Hematopoietic multipotent progenitor cell treated with erythropoietin and hydrocortisone succinate and interleukin-3 and kit ligand, for 4 days (in vitro differentiated cells): ENCODE data around the gene SMARCD3.

Experiments
- DNase-seq: peaks from one replicate; pipeline ENCODE4 v3.0.0-alpha.2; 2015

Gene SMARCD3

DNA sequence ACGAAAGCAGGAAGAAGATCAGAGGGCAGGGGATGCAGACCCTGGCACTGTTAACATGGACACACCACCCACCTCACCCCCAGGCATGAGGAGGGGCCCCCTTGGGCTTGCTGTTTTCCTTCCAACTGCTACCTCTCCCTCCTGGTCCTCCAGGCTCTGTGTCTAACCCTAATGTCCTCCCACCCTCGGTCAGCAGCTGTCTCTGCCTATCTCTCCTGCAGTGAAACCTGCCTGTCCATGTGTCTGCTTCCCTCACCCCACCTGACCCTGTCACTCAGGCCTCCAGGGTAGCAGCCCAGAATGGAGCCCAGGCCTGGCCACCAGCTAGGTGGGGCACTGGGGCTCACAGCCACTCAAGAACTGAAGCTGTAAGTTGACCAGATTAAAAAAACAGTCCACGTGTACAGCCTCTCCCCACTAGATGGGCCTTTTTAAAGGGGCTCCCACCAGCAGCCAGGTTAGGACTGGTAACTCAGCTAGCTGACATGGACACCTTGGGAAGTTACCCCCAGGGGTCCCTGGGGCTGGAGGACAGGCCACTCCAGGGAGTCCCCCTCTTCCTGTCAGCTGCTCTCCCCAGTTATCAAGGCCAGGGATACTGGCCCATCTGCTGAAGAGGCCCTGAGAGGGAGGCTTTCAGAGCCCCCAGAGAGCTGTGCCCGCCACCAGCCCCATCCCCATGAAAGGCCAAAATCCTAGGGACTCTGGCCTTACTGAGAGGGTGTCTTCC, 1.5 kb downstream of the SMARCD3 start:
- DNase-seq = peak; percentile 8

DNA sequence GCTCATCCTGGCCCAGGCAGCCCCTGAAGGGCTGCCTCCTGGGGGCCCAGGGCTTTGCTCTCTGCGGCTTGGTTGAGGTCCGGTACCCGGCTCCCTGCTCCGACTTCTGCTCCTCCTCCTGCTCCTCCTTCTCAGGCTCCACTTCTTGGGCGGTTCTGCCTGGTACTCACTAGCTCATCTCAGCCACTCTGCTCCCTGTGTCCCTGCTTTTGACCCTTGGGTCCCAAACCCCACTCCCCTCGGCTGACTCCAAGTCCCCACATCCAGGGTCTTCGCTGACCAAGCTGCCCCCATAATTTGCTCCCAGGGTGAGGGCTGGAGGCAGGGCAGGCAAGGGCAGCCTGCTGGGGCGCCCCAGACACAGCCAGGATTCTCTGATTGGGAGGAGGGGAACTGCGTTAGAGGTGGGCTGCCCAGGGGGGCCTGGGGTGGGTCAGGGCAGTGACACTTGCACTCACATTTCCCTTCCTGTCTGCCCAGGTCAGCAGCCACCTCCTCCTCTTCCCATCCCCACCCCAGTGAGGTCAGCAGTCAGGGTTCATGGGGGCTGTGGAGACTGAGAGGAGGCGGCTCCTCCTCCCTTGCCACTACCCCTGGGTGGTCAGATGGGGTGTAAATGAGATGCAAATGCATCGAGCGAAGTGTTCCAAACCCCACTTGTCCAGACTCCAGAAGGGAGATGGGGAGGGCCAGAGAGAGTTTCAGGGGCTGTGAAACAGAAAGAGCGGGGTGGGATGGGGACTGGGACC, 2.2 kb downstream of the SMARCD3 start:
- no peak for DNase-seq

DNA sequence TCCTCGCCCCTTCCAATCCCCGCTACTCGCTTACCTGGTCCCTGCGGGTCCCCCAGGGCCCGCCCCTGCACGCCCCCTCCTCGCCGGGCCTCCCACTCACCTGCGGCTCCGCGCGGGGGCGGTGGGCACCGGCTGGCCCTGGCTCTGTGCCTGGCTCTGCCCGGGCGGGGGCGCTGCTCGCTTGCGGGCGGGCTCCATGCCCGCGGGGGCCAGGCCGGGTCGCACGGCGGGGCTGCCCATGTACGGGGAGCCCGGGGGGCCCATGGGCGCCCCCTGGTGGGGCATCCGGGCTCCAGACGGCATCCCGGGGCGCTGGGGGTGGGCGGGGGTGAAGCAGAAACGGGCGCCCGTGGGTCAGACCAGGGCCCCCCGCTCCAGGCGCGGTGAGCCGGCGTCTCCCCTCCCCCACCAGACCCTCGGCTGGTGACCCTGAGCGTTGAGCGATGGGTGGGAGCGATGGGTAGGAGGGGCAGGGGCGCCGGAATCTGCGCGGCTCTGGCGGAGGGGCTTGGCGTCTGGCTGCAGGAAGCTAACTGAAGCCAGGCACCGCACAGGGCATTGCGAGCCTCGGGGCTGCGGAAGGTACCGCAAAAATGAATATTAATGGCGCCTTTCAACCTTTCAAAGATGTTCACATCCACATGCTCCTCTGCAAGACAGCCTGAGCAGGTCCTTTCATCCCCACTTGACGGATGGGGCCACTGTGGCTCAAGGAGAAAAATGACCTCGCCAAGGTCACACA, 3.0 kb downstream of the SMARCD3 start:
- DNase-seq = peak; percentile 73

DNA sequence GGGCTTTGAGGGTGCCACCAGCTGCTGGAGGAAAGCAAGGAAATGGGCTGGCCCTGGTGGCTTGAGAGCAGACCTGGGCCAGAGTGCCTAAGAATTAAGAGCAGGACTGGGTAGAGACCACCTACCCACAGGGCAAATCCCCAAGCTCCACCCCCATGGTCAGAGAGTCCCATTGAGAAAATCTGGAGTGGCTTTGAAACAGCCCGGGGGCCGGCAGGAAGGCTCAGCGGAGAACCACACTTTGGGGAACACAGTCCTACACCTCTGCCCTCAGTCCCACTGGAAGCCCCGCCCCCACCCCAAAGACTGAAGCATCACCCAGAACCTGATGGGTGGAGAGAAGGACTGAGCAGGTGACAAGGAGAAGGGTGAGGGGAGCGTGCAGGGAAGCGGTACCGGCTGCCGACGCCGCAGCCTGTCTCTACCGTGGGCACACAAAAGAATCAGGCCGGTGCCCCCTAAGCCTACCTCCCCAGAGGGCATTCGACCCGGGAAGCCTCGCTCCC, 3.6 kb downstream of the SMARCD3 start:
- peak; percentile 9 for DNase-seq

DNA sequence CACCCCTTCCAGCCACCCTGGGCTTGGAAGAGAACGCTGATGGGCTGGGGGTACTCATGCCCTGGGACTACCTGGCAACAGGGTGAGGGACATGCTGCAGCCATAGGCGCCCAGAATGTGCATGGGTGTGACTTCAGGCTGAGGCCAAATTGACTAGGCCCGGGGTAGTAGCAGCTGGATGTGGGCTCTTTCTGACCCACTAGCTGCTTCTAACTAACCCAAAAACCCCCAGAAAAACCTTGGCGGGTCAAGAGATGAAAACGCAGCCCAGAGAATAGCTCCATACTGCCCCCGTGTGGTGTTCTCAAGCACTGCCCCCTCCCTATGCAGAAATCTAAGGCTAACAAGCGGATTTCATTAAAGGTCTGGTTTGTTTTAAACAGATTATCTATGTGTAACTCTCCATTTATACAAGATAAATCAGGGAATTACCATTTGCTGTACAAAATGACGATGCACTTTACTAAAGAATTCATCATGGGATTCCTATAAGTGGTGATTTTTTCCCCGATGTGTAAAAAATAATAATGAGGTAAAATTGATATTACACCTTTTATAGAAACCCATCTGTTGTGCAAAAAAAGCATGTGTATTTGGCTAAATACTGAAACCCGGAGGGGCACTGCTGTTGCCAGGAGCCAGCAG, 4.2 kb downstream of the SMARCD3 start:
- DNase-seq = peak; percentile 83

DNA sequence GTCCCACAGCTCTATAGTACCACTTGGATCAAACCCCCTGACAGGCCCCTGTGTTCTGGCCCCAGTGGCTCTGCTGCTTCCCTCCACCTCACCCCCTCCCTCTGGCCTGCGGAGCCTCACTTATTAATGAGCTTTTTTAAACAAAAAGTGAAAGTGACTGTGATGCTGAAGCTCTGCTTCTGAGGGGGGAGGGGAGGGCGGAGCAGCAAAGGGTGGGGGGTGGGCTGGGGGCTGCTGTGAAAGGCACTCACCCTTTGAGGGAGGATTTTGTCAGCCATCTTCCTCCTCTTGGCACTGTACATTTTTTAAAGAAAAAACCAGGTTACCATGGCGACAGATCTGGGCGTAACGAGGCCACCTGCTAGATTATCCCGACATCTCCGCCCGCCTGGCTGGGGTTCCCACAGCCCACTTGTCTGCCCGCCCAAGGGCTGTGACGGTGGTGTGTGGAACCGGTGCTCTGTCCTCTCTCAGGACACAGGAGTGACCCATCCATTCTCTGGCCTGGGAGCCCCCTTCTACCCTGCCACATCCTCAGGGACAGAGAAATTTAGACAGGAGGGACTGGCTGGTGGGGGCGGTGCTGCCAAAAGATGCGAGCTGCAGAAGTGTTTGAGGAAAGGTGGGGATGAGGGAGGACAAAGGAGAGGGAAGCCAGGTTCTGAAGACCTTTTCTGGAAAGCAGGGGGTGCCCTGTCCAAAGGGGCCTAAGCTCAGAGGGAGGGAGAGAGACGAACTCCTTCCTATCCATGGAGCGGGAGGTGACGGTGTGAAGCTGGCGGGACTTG, 4.9 kb downstream of the SMARCD3 start:
- DNase-seq = peak; percentile 72

DNA sequence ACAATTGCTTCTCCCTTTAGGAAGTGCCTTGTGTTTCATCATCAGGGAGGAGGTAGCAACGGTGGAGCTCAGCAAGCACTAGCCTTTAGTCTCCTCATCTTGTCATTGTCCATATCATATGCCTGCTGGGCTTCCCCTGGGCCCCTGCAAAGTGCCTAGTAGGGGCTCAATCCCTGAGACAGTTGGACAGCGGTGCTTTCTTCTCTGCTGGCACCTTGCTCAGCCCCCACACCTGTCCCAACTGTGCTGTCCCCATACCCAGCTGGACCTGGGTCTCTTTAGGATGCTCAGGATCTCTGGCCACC, 5.5 kb downstream of the SMARCD3 start:
- no peak for DNase-seq

DNA sequence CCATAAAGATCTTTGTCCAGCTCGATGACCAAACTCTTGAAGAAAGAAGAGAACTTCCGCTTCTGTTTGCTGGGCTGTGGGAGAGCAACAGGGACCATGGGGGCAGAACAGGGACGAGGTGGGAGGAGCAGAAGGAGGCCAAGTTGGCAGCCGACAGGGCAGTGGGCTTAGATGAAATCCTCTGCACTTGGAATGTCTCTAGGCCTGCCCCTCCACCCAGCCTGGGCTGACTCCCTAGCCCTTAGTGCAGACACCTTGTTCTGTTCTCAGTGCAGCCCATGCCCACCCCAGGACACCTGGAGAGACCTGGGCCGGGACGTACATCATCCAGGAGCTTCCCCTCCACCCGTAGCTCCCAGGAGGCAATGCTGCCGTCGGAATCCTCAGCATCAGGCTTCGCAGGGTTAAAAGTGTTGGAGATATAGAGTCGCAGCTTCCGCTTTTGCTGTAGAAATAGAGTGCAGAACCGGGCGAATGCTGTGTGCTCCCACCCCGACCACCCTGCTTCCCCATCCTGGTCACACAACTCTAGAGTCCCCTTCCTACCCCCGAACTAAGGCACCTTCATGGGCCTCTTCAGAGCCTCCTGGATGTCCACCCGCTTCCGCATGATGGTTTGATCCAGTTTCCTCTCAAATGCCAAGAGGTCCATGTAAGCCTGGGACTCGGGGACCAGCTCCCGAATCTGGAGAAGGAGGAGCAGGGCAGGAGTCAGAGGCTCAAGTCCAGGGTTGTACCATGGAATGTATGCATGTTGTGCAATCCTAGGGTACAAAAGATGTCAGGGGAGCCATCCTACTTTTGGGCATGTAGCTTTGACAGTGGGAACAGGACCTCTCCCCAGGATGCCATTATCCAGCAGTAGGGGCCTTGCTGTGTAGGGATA, 6.1 kb downstream of the SMARCD3 start:
- no peak for DNase-seq

DNA sequence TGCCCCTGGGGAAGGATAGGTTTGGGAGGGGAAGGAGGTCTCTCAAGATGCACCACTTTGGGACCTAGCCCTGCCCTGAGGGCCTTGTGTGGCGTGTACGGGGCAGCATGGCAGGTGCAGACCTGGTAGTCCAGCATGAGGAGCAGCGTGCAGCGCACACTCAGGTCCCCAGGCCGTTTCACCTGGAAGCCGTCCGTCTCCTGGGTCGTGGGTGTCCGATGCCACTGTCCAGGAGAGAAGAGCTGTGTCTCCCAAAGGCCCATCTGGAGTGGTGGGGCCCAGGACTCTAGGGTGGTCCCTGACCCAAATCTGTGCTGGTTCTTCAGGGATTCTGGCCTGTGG, 6.8 kb downstream of the SMARCD3 start:
- DNase-seq = no peak

DNA sequence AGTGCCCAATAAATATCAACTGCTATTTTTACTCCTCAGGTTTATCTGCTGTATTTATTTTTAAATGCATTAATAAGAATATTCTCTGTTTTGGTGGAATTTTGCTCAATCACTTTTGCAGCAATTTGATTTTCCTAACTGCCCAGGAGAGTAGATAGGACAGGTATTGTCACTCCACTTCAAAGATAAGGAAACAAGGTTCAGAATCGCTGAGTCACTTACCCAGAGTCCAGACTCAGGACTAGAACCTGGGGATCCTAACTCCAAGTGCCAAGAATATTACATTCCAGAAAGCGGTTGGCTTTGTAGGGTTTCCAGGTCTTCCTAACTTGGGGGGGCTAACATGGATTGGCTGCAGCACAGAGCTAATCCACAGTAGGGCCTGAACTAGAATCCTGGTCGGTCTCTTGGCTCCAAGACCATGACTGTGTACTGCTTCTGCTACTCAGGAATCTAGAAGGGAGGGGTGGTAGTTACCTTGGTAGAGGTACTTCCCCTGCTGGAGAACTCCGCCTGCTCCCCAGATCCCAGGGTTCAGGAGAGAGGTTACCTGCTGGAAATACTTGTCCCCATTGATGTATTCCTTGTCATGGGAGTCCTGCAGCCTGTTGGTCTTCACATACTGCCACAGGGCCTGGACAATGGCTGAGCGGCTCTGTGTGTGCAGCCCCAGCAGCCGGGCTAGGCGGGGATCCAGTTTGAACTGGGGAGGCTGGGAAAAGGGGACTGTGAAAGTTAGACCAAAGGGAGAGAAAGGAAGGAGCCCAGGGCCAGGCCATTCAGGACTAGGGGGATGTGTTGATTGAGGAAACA, 7.3 kb downstream of the SMARCD3 start:
- peak; percentile 12 for DNase-seq

DNA sequence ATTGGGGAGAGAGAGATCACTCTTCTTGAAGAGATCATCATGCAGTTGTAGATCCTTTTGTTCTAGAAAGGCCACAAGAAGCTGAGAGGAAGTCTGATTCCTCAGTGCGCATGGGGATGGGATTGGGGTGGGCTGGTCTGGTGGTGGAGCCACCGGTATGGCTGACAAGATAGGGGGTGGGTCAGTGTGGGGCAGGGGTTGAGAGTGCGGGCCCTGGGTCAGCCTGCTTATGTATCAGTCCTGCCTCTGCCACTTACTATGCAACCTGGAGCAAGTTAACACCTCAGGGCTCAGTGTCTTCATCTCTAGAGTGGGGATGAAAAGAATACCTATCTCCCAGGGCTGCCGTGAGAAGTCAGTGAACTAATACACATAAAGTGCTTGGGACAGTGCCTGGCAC, 8.0 kb downstream of the SMARCD3 start:
- DNase-seq = no peak

DNA sequence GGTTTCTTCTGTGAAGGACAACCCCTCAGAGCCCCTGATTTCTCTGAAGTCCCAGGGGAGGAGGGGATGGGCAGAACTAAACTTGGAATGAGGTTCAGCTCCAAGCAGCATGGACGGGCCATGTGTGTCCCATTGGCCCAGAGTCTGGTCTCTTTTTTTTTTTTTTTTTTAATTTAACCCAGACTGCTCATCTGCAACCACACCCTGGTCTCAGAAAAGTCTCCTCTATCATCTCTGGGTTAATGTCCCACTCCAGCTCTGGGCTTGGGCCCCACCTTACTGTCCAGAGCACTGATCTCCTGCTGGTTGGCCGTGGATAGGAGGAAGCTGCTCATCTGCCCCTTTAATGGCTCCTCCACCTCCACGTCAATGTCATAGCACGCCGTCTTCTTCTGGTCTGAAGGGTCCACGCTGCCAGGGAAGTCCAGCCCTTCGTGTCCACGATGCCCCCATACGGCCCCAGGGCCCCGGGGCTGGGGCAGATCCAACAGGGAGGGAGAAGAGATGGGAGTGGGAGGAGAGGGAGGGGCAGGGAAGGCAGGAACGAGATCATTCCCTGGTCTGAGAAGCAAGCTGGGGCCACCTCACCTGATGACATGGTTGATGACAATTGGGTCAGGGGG, 8.5 kb downstream of the SMARCD3 start:
- no peak for DNase-seq

DNA sequence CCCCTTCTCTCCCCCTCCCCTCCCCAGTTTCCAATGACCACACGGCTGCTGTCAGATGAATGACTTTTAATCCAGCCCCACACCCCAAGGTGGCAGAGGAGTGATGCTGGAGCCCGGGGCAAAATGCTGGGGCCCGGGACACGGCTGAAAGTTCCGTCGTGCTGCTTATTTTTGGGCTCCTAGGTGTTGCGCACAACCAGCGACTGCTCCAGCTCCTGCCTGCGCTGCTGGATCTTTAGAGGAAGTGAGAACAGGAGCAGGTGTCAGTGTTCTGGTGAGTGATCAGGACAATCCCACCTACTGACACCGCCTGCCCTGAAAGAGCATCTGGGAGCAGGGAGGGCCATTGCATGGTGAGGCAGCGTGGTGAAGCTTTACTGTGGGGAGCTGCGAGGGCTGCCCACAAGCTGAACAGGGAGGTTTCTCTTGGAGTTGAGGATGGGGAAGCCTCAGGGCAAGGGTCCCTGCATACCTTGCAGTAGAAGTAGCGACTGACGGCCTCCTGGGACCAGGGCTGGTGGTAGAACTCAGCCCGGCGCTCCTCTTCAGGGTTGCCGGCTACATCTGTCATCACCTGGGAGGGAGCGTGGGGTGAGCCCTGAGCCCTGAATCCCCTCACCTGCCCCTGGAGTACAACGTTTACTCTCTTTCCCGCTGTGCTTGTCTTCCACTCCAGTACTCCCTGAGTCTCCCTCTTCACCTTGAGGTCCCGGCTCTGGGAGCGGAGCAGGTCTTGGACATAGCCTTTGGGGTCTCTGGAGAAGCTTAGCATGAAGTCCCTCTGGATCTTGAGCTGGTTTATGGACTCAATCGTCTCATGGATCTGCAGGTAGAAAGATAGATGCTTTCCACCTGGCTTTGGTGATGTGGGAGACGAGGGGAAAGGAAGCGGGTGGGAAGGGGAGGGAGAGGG, 9.3 kb downstream of the SMARCD3 start:
- DNase-seq = no peak

DNA sequence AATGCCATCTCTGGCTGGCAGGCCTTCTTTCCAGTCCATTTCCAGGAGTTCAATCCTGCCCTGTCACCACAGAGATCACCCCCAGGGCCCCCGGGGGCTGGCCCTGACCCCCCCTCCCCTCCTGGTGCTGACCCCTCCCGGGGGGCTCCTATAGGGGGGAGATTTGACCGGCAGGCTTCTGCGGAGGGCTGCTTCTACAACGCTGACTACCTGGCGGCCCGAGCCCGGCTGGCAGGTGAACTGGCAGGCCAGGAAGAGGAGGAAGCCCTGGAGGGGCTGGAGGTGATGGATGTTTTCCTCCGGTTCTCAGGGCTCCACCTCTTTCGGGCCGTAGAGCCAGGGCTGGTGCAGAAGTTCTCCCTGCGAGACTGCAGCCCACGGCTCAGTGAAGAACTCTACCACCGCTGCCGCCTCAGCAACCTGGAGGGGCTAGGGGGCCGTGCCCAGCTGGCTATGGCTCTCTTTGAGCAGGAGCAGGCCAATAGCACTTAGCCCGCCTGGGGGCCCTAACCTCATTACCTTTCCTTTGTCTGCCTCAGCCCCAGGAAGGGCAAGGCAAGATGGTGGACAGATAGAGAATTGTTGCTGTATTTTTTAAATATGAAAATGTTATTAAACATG, 10.2 kb downstream of the SMARCD3 start:
- no peak for DNase-seq

DNA sequence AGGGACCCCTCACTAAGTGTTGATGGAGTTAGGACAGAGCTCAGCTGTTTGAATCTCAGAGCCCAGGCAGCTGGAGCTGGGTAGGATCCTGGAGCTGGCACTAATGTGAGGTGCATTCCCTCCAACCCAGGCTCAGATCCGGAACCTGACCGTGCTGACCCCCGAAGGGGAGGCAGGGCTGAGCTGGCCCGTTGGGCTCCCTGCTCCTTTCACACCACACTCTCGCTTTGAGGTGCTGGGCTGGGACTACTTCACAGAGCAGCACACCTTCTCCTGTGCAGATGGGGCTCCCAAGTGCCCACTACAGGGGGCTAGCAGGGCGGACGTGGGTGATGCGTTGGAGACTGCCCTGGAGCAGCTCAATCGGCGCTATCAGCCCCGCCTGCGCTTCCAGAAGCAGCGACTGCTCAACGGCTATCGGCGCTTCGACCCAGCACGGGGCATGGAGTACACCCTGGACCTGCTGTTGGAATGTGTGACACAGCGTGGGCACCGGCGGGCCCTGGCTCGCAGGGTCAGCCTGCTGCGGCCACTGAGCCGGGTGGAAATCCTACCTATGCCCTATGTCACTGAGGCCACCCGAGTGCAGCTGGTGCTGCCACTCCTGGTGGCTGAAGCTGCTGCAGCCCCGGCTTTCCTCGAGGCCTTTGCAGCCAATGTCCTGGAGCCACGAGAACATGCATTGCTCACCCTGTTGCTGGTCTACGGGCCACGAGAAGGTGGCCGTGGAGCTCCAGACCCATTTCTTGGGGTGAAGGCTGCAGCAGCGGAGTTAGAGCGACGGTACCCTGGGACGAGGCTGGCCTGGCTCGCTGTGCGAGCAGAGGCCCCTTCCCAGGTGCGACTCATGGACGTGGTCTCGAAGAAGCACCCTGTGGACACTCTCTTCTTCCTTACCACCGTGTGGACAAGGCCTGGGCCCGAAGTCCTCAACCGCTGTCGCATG, 11.0 kb downstream of the SMARCD3 start:
- DNase-seq = no peak

DNA sequence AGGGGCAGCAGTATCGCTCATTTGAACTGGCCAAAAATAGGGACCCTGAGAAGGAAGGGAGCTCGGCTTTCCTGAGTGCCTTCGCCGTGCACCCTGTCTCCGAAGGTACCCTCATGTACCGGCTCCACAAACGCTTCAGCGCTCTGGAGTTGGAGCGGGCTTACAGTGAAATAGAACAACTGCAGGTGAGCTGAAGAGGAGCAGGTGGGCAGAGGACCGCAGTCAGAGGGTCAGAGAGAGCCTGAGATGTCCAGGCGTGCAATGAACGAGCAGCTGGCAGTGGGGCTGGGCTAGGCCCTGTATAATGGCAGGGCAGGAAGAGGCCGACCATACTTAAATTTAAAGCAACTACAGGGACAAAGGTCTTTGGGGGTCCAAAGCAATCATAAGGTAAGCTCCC, 12.1 kb downstream of the SMARCD3 start:
- no peak for DNase-seq

DNA sequence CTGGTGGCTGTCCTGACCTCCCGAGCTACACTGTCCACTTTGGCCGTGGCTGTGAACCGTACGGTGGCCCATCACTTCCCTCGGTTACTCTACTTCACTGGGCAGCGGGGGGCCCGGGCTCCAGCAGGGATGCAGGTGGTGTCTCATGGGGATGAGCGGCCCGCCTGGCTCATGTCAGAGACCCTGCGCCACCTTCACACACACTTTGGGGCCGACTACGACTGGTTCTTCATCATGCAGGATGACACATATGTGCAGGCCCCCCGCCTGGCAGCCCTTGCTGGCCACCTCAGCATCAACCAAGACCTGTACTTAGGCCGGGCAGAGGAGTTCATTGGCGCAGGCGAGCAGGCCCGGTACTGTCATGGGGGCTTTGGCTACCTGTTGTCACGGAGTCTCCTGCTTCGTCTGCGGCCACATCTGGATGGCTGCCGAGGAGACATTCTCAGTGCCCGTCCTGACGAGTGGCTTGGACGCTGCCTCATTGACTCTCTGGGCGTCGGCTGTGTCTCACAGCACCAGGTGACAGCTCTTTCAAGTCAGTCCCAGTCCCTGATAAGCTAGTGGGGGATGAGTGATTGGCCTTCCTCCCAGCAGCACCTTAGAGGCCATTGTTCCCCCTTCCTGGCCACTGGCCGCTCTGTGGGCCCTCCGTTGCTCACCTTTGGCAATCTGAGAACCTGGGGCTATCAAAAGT, 13.3 kb downstream of the SMARCD3 start:
- no peak for DNase-seq
